HepG2 (cell line): Measurements from ENCODE around the gene SH2D5. TPM values are rescaled to one million over a fixed set of nuclear protein-coding genes. Genes with fewer than 3 reads are reported as not detected.
A peak's percentile ranks its signal among the peaks of the same experiment; 100 is the strongest.

ENCODE experiments used
- ATF7 ChIP-seq, 2 experiments: fragments of 450-650 bp in 1 of 2; sonication (generic) in 1 of 2; formaldehyde crosslinking in 1 of 2; IDR thresholded peaks; 2 replicates each; pipeline versions ENCODE4 v1.4.0 to v1.6.1; 2016 to 2020; ENCODE audit warnings: antibody characterized with exemption in 1 of 2, mild to moderate bottlenecking in 1 of 2, missing genetic modification reagents in 1 of 2
- ETV5 ChIP-seq: IDR thresholded peaks from 2 replicates; pipeline ENCODE4 v1.6.1; 2018; ENCODE audit warnings: missing biosample characterization, missing genetic modification reagents, inconsistent platforms, borderline replicate concordance
- NCOA2 ChIP-seq: sonication (generic); formaldehyde crosslinking; IDR thresholded peaks from 2 replicates; pipeline ENCODE4 v1.8.0; 2022; ENCODE audit warnings: inconsistent platforms
- ZBTB44 ChIP-seq: sonication (generic); formaldehyde crosslinking; IDR thresholded peaks from 2 replicates; pipeline ENCODE4 v1.4.0; 2020; ENCODE audit warnings: missing genetic modification reagents
- ZNF331 ChIP-seq: sonication (generic); formaldehyde crosslinking; IDR thresholded peaks from 2 replicates; pipeline ENCODE4 v1.4.0; 2020; ENCODE audit warnings: missing genetic modification reagents
- ZNF576 ChIP-seq: sonication (generic); formaldehyde crosslinking; IDR thresholded peaks from 2 replicates; pipeline ENCODE4 v1.4.0; 2020; ENCODE audit warnings: mild to moderate bottlenecking, missing genetic modification reagents
- polyA plus RNA-seq, 8 experiments: library from polyadenylated mRNA; depleted of rRNA in 3 of 8; stranded (reverse) in 7 of 8; unstranded in 1 of 8; fragments of >200 nt; fragmentation: Illumina TruSeq in 4 of 8; extraction: Trizol in 4 of 8; gene quantifications; 2 replicates each; pipeline versions ENCODE4 v1.2.1 to v1.2.3, GENCODE V29; 2011 to 2016; ENCODE audit warnings: low read depth in 4 of 8, missing spikeins in 1 of 8, mixed read lengths in 1 of 8; ENCODE audit not compliant: insufficient read depth in 1 of 8
- total RNA-seq, 5 experiments: library from RNA; depleted of rRNA; stranded (reverse); fragments of >200 nt; fragmentation: Illumina TruSeq; extraction: Trizol; gene quantifications; 2 replicates each; pipeline ENCODE4 v1.2.3, GENCODE V29; 2016; ENCODE audit warnings: low read depth in 1 of 5
- TF ChIP-seq, protein P1 (sequence below): sonication (generic); formaldehyde crosslinking; IDR thresholded peaks from 2 replicates; pipeline ENCODE4 v1.4.0; 2020; ENCODE audit warnings: missing genetic modification reagents
- TF ChIP-seq, protein P2 (sequence below): sonication (generic); formaldehyde crosslinking; IDR thresholded peaks from 2 replicates; pipeline ENCODE4 v1.4.0; 2020; ENCODE audit warnings: missing genetic modification reagents
- TF ChIP-seq, protein P3 (sequence below): IDR thresholded peaks from 2 replicates; pipeline ENCODE4 v1.6.1; 2016; ENCODE audit warnings: low read depth, borderline replicate concordance
- TF ChIP-seq, protein P4 (sequence below): sonication (generic); formaldehyde crosslinking; IDR thresholded peaks from 2 replicates; pipeline ENCODE4 v1.4.0; 2020; ENCODE audit warnings: missing genetic modification reagents, borderline replicate concordance
- TF ChIP-seq, protein P5 (sequence below): sonication (generic); formaldehyde crosslinking; IDR thresholded peaks from 2 replicates; pipeline ENCODE4 v1.5.0; 2020; ENCODE audit warnings: mild to moderate bottlenecking, missing genetic modification reagents
- TF ChIP-seq, protein P6 (sequence below): sonication (generic); formaldehyde crosslinking; IDR thresholded peaks from 2 replicates; pipeline ENCODE4 v1.4.0; 2020; ENCODE audit warnings: mild to moderate bottlenecking, low read depth, missing genetic modification reagents

SH2D5 gene
- total and polyA plus RNA-seq, 2 of the 13 experiments (the other 11 are each of a cell fraction or from before 2014, with no cell fraction given) = 1.2 to 3.4 TPM

DNA sequence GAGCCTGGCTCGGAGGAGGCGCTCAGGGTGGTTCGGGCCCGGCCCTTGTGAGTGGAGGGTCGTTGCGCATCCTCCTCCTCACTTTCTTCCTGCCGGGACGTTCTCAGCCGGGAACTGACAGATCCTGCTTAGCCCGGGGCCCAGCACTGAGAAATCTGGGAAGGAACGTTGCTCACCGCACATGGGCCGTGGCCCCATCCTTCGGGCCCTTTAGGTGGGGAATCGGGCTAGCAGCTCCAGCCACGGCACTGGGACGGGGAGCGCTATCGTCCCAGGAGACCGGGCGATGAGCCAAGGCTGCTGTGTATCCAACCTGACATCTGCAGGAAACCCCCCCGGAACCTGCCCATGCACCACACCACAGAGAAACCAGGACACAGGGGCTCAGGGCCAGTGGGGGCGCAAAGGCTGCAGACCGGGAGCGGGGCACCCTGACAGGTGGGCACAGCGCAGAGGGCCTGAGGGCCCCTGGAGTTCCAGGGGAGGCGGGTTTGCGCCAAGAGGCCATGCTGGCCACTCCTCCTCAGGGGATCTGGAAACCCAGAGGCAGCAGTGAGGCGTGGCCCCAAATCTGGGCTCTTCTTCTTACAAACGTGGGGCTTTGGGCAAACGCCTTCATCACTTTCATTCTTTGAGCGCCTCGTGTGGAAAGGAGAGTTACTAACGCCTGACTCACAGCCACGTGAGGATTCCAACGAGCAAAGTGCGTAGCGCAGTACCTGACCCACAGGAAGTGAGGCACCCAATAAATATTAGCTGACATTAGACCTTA is at the start of gene SH2D5 (continued):
- TF ChIP-seq, protein P1, sequence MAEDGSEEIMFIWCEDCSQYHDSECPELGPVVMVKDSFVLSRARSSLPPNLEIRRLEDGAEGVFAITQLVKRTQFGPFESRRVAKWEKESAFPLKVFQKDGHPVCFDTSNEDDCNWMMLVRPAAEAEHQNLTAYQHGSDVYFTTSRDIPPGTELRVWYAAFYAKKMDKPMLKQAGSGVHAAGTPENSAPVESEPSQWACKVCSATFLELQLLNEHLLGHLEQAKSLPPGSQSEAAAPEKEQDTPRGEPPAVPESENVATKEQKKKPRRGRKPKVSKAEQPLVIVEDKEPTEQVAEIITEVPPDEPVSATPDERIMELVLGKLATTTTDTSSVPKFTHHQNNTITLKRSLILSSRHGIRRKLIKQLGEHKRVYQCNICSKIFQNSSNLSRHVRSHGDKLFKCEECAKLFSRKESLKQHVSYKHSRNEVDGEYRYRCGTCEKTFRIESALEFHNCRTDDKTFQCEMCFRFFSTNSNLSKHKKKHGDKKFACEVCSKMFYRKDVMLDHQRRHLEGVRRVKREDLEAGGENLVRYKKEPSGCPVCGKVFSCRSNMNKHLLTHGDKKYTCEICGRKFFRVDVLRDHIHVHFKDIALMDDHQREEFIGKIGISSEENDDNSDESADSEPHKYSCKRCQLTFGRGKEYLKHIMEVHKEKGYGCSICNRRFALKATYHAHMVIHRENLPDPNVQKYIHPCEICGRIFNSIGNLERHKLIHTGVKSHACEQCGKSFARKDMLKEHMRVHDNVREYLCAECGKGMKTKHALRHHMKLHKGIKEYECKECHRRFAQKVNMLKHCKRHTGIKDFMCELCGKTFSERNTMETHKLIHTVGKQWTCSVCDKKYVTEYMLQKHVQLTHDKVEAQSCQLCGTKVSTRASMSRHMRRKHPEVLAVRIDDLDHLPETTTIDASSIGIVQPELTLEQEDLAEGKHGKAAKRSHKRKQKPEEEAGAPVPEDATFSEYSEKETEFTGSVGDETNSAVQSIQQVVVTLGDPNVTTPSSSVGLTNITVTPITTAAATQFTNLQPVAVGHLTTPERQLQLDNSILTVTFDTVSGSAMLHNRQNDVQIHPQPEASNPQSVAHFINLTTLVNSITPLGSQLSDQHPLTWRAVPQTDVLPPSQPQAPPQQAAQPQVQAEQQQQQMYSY (CRISPR knock-in tag) = 0 out of 2 replicates have a peak, but pooled peaks have one; percentile 14
- TF ChIP-seq, protein P2, sequence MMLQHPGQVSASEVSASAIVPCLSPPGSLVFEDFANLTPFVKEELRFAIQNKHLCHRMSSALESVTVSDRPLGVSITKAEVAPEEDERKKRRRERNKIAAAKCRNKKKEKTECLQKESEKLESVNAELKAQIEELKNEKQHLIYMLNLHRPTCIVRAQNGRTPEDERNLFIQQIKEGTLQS (CRISPR knock-in tag) = peak; percentile 82
- no peak for TF ChIP-seq ATF7 (IDR thresholded peaks at IDR 0.05)
- TF ChIP-seq ATF7 (CRISPR knock-in tag; IDR thresholded peaks at IDR 0.05) = 0 out of 2 replicates have a peak, but pooled peaks have one; percentile 32
- no peak for TF ChIP-seq NCOA2 (CRISPR knock-in tag)
- TF ChIP-seq, protein P3, sequence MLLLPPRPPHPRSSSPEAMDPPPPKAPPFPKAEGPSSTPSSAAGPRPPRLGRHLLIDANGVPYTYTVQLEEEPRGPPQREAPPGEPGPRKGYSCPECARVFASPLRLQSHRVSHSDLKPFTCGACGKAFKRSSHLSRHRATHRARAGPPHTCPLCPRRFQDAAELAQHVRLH (CRISPR knock-in tag) = 0 out of 2 replicates have a peak, but pooled peaks have one; percentile 45
- TF ChIP-seq, protein P4, sequence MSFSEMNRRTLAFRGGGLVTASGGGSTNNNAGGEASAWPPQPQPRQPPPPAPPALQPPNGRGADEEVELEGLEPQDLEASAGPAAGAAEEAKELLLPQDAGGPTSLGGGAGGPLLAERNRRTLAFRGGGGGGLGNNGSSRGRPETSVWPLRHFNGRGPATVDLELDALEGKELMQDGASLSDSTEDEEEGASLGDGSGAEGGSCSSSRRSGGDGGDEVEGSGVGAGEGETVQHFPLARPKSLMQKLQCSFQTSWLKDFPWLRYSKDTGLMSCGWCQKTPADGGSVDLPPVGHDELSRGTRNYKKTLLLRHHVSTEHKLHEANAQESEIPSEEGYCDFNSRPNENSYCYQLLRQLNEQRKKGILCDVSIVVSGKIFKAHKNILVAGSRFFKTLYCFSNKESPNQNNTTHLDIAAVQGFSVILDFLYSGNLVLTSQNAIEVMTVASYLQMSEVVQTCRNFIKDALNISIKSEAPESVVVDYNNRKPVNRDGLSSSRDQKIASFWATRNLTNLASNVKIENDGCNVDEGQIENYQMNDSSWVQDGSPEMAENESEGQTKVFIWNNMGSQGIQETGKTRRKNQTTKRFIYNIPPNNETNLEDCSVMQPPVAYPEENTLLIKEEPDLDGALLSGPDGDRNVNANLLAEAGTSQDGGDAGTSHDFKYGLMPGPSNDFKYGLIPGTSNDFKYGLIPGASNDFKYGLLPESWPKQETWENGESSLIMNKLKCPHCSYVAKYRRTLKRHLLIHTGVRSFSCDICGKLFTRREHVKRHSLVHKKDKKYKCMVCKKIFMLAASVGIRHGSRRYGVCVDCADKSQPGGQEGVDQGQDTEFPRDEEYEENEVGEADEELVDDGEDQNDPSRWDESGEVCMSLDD (CRISPR knock-in tag) = 0 out of 2 replicates have a peak, but pooled peaks have one; percentile 39
- 0 out of 2 replicates have a peak, but pooled peaks have one; percentile 46 for TF ChIP-seq ZNF576 (CRISPR knock-in tag)
- peak; percentile 88 for TF ChIP-seq ETV5 (CRISPR knock-in tag)
- TF ChIP-seq, protein P5, sequence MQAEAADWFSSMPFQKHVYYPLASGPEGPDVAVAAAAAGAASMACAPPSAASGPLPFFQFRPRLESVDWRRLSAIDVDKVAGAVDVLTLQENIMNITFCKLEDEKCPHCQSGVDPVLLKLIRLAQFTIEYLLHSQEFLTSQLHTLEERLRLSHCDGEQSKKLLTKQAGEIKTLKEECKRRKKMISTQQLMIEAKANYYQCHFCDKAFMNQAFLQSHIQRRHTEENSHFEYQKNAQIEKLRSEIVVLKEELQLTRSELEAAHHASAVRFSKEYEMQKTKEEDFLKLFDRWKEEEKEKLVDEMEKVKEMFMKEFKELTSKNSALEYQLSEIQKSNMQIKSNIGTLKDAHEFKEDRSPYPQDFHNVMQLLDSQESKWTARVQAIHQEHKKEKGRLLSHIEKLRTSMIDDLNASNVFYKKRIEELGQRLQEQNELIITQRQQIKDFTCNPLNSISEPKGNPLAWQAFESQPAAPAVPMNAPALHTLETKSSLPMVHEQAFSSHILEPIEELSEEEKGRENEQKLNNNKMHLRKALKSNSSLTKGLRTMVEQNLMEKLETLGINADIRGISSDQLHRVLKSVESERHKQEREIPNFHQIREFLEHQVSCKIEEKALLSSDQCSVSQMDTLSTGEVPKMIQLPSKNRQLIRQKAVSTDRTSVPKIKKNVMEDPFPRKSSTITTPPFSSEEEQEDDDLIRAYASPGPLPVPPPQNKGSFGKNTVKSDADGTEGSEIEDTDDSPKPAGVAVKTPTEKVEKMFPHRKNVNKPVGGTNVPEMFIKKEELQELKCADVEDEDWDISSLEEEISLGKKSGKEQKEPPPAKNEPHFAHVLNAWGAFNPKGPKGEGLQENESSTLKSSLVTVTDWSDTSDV = 0 out of 2 replicates have a peak, but pooled peaks have one; percentile 75
- TF ChIP-seq ZNF331 (CRISPR knock-in tag) = peak; percentile 42
- TF ChIP-seq, protein P6, sequence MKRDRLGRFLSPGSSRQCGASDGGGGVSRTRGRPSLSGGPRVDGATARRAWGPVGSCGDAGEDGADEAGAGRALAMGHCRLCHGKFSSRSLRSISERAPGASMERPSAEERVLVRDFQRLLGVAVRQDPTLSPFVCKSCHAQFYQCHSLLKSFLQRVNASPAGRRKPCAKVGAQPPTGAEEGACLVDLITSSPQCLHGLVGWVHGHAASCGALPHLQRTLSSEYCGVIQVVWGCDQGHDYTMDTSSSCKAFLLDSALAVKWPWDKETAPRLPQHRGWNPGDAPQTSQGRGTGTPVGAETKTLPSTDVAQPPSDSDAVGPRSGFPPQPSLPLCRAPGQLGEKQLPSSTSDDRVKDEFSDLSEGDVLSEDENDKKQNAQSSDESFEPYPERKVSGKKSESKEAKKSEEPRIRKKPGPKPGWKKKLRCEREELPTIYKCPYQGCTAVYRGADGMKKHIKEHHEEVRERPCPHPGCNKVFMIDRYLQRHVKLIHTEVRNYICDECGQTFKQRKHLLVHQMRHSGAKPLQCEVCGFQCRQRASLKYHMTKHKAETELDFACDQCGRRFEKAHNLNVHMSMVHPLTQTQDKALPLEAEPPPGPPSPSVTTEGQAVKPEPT = peak; percentile 59; the same call in 1 of the 2 replicates
- TF ChIP-seq ZBTB44 (CRISPR knock-in tag) = no peak
